Cerebellar nuclear complex (tissue), 1 donor: Measurements from ENCODE around the gene FBP2.
"Not testable (repeated sequence)": the region's sequence is repeated elsewhere in the genome, so short reads cannot be mapped to it uniquely, and the experiment has no call there.

Experiments used
- DNase-seq, 2 experiments: peaks; one replicate each; lab custom pipeline; 2025; lab: John Stamatoyannopoulos, UW

The FBP2 gene

DNA sequence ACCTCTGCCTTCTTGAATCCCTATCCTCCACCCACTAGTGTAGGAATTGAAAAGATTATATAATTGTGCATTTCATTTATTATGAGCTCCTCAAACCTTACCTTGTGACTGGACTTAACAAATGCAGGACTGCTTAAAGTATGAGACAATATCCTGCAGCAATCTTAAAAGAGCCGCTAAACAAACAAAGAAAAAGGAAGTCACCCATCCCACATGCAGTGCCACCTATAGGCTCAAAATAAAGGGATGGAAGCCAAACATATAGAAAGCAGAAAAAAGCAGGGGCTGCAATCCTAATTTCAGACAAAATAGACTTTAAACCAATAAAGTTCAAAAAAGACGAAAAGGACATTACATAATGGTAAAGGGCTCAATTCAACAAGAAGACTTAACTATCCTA is 30.1 kb downstream of the FBP2 start:
- DNase-seq = no peak

DNA sequence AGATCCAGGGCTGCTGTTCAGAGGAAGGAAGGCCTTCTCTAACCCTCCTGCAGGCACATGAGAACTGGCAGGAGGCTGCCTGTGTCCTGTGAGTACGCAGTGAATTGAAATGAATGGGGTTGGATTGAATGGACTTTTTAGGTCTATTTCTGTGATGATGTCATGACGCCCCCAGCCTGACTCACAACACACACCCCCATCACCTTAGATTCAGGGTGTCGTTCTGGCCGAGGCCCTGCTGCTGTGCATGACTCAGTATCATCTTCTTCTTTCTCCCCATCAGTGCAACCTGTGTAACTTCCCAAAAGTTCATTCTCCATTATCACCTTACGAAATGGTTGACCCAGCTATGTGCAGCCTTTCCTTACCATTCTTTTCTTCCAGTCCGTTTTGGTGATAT is 33.4 kb downstream of the FBP2 start:
- no peak for DNase-seq

DNA sequence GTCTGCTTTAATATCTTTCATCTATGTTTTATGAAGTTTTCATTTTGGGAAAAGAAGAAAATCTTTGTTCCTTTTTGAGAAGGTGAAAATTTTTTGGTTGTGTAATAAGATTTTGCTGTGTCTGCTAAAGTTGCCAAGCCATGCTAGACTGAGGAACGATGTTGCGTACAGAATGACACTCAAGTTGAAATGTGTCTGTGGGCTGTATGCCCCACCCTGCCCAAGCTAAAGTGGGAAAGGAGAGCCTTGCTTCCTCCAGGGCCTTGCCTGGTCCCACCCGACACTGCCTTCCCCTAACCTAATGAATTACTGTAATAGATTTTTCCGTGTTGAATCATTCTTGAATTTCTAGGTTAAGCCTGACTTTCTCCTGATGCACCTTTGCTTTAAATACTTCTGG is 36.2 kb downstream of the FBP2 start:
- no peak for DNase-seq

DNA sequence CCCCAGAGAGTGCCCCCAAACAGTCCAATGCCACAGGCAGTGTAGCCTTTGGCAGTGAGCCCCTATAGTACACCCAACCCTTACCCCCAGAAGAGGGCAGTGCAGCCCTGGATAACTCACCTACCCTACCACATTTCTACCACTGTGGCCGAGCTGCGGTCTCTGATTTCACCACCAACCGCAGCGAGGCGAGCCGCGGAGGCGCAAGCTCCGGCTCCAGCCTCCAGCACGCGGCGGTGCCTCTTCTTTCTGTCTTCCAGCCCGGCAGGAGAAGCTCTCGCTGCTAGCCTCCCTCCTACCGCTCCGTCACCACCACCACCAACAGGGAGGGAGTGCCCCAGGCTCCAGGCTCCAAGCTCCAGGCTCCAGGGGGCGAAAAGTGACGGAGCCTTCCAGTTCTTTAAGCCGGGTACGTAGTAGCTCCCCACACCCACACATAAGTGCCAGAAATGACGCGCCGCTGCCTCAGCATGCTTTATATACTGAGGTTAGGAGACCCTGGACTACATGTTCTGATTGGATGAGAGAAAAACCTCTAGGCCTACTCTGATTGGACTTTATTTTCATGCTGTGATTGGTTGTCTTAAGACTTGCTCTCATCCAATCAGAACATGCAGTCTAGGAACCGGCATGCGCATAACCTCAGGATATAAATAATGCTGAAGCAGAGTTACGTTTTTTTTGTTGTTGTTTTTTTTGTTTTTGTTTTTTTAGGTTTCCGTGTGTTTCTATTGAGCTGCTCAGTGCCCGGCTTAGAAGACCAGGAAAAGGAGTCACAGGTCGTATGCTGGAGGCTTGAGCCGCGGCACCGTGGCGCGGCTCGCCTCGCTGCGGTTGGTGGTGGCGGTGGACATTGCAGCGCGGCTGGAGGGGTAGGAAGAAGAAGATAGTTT is 38.9 kb downstream of the FBP2 start, which contains the start of gene PCAT7:
PCAT7 (plus strand) TSS at position 645 of the 893 bp plus-strand sequence.
- no peak for DNase-seq

DNA sequence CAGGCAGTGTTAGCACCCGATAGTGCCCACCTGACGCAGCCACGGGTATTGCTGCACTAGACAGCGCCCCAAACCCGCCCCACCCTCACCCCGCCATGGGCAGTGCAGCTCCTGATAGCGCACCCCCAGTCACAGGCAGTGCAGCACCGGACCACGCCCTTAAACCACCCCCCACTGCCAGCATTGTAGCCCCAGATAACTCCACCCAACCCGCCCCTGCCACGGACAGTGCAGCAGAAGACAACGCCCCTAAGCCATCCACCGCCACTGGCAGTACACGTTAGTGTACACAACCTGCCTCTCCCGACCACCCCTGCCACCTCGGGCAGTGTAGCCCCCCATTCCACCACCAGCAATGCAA is 39.6 kb downstream of the FBP2 start:
- DNase-seq = no peak

DNA sequence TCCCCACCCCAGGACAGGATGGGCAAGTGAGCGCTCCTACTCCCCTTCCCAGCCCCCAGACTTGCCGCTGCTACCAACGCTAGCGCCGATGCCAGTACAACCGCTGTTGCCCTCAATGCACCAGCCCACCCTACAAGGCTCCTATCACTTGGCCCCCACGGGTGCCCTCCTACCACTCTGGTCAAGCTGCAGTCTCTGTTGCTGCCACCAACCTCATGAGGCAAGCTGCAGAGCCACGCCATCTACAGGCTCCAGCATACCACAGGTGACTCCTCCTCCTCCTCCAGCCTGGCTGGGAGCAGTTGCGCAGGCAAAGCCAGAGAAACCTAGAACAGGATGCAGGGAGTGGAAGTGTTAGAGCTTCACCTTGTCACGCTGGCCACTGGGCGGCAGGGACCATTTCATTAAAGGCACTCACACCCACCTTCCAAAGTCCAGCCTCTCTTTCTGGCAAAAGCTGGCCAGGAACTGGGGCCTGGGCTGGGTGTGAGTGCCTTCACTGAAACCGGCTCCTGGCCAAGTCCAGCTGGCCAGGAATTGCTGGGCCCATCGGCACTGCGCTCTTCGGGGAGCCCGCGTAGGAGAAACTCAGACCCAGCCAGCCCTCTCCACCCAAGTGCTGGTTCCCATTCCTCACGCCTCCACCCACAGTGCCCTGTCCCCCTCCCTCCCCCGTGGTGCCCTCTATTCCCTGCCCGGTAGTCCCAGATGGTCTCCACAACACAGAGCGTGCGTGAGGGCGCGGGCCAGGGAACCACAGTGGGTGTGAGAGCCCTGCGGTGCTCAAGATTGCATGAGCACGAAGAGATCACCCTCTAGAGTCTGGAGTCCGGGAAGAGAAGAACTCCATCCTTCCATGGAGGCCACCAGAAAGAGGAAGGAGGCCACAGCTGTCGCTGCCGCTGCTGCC is 40.3 kb downstream of the FBP2 start:
- no peak for DNase-seq

DNA sequence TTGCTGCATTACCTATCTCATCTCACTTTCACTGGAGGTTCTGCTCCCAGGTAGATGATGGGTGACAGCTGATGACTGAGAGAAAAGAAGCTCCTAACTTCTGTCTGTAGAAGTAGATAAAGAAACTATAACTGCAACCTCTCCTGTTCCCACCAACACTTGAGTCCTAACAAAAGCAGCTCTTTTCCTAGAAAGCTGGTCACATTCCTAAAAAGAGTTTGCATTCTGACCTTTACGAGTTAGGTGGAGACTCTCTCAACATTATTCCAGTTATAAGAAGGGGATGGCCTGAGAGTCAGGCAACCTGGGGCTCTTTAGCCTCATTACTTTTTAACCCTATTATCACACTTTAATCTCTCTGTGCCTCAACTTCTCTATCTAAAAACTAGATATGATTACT is 47.7 kb downstream of the FBP2 start:
- DNase-seq = no peak

DNA sequence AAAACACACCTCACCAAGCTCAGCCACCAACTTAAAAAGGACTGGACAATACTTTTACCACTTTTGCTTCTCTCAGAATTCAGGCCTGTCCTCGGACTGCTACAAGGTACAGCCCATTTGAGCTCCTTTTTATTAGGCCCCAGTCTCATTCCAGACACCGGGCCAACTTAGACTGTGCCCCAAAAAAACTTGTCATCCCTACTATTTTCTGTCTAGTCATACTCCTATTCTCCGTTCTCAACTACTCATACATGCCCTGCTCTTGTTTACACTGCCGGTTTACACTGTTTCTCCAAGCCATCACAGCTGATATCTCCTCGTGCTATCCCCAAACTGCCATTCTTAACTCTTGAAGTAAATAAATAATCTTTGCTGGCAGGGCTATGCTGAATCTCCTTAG is 49.3 kb downstream of the FBP2 start:
- DNase-seq = not testable (repeated sequence)

DNA sequence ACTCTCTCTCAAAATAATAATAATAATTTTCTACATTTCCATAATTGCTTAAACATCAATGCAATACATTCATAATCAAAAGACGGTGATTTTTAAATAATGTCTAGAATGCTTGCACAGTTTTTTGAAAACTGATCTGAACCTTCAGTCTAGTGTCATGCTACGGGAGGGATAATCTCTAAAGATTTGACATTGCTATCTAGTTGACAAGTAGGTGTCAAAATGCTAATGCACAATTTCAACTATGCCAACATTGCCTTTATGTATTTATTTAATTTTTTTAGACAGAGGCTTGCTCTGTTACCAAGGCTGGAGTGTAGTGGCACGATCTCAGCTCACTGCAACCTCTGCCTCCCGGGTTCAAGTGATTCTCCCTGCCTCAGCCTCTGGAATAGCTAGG is 54.7 kb downstream of the FBP2 start:
- DNase-seq = no peak

DNA sequence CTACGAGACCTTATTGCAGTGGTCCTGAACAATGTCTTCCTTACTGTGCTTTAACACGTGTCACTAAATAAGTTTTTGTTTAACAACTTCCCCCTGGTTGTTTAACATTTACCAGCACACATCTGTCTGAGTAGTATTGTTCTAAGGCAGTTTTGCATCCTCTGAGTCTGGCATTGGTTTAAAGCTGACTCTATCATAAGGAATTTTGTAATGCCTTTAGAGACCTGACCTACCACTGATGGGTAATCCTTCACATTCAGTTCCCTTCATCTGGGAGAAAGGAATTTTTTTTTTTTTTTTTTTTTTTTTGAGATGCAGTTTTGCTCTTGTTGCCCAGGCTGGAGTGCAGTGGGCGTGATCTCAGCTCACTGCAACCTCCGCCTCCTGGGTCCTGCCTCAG is 58.7 kb downstream of the FBP2 start:
- DNase-seq = no peak

DNA sequence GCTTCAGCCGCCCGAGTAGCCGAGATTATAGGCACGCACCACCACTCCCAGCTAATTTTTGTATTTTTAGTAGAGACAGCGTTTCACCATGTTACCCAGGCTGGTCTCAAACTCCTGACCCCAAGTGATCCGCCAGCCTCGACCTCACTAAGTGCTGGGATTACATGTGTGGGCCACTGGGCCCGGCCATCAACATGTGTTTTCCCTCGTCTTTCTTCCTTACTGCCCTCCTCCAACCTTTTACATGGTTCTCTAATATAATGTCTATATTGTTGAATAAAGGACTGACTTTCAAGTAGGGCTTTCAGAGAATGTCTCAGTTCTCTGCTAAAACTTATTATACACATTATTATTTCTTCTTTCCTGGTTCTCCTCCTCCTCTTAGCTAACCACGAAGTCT is 60.0 kb downstream of the FBP2 start:
- no peak for DNase-seq

DNA sequence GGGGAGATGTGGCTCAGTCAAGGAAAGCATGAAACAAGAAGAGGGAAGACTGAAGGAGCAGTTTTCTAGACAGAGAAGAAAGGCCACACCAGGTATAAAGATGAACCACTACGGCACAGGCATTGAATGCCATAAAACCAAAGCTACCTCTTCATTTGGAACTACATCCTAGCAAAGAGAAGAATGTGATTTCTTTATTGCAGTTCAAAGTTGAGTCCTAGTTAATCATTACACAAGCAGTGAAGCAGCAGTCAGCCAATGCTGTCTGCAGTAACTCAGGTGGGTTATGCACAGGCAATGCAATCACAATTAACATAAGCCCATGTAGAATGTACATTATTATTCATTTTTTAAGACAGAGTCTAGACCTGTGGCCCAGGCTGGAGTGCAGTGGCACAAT is 60.5 kb downstream of the FBP2 start:
- no peak for DNase-seq

DNA sequence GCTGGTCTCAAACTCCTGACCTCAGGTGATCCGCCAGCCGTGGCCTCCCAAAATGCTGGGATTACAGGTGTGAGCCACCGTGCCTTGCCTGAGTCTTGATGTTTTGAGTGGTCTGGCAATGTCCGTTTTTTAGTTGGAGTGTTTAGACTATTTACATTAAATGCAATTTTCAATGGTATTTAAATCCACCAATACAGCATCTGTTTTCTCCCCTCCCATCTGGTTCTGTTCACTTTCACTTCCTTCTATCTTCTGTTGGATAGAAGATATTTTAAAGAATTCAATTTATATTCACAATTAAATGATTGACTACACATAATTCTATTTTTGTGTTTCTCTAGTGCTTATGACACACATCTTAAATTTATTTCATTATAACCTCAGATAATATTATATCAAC is 64.7 kb downstream of the FBP2 start:
- no peak for DNase-seq

DNA sequence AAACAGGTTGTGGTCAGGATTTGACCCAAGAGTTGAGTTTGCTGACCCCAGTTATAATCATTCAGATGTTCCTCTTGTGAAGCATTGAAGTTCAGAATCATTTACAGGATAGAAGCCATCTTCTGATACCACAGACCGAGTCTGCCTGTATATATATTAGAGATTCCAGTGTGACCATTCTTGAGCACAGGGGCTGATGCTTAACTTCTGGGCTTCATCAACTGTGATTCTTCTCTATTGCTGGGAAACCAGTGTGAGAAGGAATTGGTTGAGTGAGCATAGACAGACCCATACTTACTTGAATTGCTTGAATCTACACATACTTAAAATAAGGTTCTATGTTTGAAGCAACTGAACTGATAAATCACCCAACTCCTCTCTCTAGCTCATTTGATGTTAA is 66.7 kb downstream of the FBP2 start:
- DNase-seq = no peak

DNA sequence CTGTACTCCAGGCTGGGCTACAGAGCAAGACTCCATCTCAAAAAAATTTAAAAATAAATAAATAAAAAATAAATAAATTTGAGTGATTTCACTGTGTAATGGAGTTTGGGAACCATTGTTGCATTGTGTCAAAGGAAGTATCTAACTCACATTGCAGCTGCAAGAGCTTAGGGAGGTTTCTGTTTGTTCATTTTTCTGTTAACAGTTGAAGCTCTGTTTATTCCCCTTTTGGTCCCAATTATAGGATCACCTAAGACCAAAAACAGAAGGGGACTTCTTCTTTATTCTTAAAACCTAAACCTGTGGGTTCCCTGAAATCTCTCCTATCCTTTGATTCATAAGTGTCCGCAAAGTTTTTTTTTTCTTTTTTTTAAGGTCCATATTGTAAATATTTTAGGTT is 67.4 kb downstream of the FBP2 start:
- DNase-seq = no peak

DNA sequence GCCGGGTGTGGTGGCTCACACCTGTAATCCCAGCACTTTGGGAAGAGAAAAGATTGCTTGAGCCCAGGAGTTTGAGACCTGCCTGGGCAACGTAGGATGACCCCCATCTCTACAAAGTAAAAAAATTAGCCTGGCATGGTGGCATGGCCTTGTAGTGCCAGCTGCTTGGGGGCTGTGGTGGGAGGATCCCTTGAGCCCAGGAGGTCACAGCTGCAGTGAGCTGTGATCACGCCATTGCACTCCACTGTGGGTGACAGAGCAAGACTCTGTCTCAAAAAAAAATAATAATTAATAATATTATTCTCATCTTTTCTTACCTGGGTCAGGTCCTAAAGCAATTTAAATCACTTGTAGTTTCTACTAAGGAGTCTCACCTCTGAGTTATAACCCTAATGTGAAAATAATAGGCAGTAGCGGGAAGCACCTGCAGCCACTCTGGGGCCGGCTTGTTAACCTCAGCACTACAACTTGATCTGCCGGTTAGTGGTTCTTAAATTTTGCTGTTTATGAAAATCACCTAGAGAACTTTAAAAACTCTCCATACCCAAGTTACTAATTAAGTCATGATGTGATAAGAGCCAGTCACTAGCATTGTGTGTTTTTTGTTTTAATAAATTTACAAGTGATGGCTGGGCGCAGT is 68.1 kb downstream of the FBP2 start:
- DNase-seq = no peak

DNA sequence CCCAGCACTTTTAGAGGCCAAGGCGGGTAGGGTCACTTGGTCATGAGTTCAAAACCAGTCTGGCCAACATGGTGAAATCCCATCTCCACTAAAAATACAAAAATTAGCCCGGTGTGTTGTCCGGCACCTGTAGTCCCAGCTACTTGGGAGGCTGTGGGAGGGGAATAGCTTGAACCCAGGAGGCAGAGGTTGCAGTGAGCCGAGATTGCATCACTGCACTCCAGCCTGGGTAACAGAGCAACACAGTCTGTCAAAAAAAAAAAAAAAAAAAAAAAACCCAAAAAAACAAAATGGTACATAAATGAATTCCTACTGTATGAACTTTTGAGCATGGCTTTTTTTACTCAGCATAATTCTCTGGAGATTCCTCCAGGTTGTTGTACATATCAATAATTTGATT is 76.4 kb downstream of the FBP2 start:
- DNase-seq = no peak

DNA sequence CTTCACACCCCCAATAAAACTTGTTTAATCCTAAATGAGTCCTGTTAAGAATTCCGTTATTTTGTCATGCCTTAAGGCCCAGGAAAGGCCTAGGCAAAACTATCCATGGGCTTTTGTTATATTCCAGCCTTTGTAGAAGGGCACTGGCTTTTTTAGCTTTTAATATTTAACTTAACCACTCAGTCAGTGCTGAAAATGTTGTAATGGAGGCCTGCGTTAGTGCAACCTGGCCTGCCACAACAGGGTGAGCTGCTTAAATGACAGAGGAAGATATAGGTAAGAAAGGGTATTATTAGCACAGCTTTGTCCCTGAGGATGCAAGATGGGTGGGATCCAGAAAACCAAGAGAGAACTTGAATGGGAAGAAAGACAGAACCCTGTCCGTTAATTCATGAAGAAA is 78.9 kb downstream of the FBP2 start:
- DNase-seq = no peak

DNA sequence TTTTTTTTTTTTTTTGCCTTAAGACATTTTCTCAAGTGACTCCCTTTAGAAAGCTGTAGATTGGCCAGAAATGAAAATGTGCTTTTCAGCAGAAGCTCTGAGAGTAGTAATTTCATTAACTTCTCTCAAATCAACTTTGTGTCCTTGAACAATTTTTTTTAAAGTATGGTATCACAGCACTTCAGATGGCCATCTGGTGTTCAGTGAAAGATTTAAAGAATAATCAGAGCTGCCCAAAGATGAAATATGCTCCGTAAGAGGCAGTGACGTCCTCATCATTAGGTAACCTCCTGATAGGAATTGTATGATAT is 81.7 kb downstream of the FBP2 start:
- no peak for DNase-seq

DNA sequence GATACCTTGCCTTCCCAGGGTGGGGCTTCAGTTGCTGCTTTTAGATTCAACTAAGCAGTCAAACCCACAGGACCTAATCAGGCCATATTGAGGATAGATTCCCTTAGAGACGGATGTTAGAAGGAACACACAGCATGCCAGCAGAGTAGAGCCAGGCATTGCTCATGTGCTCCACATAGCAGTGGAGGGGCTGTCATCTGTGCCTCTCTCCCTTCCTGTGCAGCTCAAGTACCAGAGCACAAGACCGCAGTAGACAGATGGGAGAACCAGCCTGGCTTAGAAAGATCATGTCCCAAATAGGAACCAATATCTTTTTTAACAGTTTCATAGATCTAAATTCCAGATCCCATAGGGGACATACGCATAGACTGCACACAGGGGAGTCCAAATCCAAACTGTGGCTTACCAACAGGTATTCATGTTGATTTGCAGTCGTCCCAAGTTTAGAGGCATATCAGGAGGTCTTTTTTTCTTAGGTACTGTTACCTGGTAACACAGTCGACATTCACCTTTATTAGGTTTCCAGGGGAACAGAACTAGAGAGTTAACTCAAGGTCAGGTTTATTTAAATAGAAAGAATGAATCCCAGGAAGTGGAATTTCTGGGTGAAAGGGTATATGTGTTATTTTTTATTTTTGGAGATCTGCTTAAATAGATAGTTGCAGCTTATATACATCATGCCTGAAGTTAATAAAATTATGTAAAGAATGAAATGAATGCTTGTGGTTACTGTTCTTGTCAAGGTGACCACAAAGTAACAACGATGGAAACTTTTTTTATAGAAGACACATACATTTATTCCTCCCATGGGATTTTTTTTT is 82.3 kb downstream of the FBP2 start:
- DNase-seq = no peak
